ENCODE data around the gene RHBG. TPM values are rescaled to one million over a fixed set of nuclear protein-coding genes. Genes with fewer than 3 reads are reported as not detected.

RHBG gene
- total and polyA plus RNA-seq, 7 donors, result not detected

DNA sequence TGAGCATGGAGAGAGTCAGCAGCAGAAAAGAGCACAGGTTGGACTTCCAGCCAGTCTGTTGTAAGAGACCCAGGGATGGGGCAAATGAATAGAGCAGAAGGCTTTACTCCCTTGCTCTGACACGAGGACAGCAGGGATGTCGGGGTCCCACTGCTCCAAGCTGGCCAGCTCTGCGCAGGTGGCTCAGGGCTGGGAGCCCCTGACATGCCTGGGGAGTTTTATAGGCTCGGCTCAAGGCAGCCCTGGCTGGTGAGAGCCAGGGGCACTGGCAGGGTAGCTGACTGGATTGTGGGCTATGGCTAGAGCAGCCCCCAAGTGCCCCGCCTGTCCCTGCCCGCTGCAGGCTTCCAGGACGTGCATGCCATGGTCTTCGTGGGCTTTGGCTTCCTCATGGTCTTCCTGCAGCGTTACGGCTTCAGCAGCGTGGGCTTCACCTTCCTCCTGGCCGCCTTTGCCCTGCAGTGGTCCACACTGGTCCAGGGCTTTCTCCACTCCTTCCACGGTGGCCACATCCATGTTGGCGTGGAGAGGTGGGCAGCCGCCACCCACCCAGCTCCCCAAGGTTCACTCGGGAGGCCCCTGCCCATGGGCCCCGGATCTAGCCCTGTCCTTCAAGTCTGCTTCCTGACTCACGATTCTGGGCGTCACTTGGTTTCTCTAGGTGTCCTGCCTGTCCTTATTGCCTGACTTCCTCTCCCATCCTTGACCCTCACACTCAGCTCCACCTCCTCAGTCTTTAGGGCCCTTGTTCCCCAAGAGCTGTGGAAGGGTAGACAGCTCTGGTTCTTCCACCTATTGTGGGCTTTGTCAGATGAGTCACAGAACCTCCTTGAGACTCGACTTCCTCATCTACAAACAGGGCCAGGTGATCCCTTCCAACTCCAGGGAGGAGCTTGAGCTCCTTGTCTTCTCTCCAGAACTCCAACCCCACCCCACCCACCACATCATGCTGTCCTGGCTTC, 8.2 kb downstream of the RHBG start:
- Histone ChIP-seq H3K9me3 (no peaks in the 10 kb centered on the region), H3K36me3 (ENCODE audit: insufficient read depth in 1 of 2, low read depth in 1 of 2) (no peaks in the 10 kb centered on the region), H3K27me3 (ENCODE audit: insufficient read depth in 3 of 3, low read length in 2 of 3) (peaks cover 0 to 19% (median 0%) of the 10 kb centered on the region in 3 donors), H3K4me1 (no peaks in the 10 kb centered on the region), H3K4me3 (no peak overlapping the region), H3K27ac (no peak overlapping the region)
- intact Hi-C loops (cut with DNase I), result no loop called here
- TF ChIP-seq, protein P1, sequence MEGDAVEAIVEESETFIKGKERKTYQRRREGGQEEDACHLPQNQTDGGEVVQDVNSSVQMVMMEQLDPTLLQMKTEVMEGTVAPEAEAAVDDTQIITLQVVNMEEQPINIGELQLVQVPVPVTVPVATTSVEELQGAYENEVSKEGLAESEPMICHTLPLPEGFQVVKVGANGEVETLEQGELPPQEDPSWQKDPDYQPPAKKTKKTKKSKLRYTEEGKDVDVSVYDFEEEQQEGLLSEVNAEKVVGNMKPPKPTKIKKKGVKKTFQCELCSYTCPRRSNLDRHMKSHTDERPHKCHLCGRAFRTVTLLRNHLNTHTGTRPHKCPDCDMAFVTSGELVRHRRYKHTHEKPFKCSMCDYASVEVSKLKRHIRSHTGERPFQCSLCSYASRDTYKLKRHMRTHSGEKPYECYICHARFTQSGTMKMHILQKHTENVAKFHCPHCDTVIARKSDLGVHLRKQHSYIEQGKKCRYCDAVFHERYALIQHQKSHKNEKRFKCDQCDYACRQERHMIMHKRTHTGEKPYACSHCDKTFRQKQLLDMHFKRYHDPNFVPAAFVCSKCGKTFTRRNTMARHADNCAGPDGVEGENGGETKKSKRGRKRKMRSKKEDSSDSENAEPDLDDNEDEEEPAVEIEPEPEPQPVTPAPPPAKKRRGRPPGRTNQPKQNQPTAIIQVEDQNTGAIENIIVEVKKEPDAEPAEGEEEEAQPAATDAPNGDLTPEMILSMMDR (IDR thresholded peaks at IDR 0.05), result no peak
- ATAC-seq (peak in 1 of 4 donors; percentile 22), DNase-seq (no peak)
- WGBS, 3 donors, result 72 to 86% (median 76%) methylated on average over 19 to 20 of the region's 20 CpGs

DNA sequence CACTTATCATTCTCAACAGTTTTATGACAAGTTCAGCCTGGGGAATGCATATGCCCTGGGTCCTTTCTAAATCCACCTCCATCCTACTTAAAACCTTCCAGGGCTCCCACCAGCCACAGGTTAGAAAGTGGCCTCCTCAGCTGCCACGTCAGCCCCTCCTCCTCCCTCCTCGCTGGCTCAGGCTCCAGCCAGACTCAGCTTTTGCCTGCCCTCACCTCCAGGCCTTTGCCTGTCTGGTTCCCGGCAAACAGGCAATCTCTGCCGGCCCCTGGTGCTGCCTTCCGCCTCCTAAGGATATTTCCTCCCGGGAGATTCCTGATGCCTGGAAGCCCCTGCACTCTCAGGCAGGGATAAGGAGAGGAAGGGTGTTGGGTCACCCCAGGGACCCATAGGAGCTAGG, 9.5 kb downstream of the RHBG start:
- ATAC-seq (no peak), DNase-seq (no peak)
- Histone ChIP-seq H3K27me3 (ENCODE audit: insufficient read depth in 3 of 3, low read length in 2 of 3) (peaks cover 0 to 7% (median 0%) of the 10 kb centered on the region in 3 donors), H3K9me3 (no peaks in the 10 kb centered on the region), H3K4me1 (no peaks in the 10 kb centered on the region), H3K27ac (no peak overlapping the region), H3K4me3 (no peak overlapping the region), H3K36me3 (ENCODE audit: insufficient read depth in 1 of 2, low read depth in 1 of 2) (no peaks in the 10 kb centered on the region)
- TF ChIP-seq, protein P1 (IDR thresholded peaks at IDR 0.05), result no peak
- intact Hi-C loops (cut with DNase I), result no loop called here
- 64 to 79% (median 71%) methylated on average over 6 of the region's 6 CpGs for WGBS, 3 donors

DNA sequence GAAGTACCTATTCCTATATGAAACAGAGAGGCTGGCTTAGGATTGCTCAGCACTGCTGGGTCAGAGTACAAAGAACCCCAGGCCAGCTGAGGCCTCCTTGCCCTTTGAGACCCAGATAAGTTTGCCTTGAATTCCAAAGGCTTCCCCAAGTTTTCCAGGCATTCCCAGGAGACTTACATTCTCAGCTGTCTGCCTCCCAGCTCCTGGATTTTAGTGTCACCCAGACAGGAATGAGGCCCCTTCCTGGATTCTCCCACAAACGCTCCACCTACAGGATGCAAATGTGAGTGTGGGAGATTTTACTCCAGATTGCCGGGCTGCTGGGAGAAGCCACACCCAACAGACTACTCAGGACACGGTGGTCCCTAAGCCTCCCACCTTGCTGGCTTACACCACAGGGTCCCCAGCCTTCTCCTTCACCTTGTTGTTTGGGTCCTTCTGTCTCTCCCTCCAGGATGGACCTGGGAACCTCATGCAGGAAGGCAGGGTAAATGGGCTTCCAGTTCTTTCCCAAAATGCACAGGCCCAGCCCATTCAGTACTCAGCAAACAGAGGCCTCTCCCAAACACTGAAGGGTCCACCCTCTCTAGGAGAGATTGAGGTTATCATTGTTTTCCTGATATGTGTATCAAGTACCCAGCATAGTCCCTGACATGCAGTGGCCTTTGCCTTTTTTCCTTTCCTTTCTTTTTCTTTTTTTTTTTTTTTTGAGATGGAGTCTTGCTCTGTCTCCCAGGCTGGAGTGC, 10.6 kb downstream of the RHBG start:
- DNase-seq (no peak), ATAC-seq (no peak)
- WGBS, 3 donors, result 47 to 69% (median 65%) methylated on average over 3 of the region's 3 CpGs
- Histone ChIP-seq H3K36me3 (ENCODE audit: insufficient read depth in 1 of 2, low read depth in 1 of 2) (no peaks in the 10 kb centered on the region), H3K27ac (no peak overlapping the region), H3K27me3 (ENCODE audit: insufficient read depth in 3 of 3, low read length in 2 of 3) (peaks cover 0 to 6% (median 0%) of the 10 kb centered on the region in 3 donors), H3K9me3 (no peaks in the 10 kb centered on the region), H3K4me1 (no peaks in the 10 kb centered on the region), H3K4me3 (no peak overlapping the region)
- intact Hi-C loops (cut with DNase I), result no loop called here
- TF ChIP-seq, protein P1 (IDR thresholded peaks at IDR 0.05), result no peak

DNA sequence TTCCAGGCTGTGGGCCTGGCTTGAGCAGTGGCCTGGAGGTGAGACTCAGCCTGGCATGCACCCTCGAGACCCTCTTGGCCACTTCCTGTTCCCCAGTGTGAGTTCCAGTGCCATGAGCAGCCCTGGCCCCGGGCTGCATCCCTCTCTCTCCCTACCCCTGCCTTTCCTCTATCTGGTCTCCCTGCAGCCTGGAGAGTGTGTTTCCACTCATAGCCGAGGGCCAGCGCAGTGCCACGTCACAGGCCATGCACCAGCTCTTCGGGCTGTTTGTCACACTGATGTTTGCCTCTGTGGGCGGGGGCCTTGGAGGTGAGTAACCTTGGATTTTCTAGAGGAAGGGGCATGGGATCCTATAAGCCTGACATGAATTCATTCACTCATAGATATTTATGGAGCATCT, 13.6 kb downstream of the RHBG start:
- Histone ChIP-seq H3K36me3 (ENCODE audit: insufficient read depth in 1 of 2, low read depth in 1 of 2) (no peaks in the 10 kb centered on the region), H3K9me3 (no peaks in the 10 kb centered on the region), H3K27ac (no peak overlapping the region), H3K4me1 (no peaks in the 10 kb centered on the region), H3K27me3 (ENCODE audit: insufficient read depth in 3 of 3, low read length in 2 of 3) (peaks cover 0 to 8% (median 0%) of the 10 kb centered on the region in 3 donors), H3K4me3 (no peak overlapping the region)
- WGBS, 3 donors, result 57 to 65% (median 64%) methylated on average over 7 of the region's 7 CpGs
- intact Hi-C loops (cut with DNase I), result no loop called here
- DNase-seq (no peak), ATAC-seq (peak in 1 of 4 donors; percentile 7)
- TF ChIP-seq, protein P1 (IDR thresholded peaks at IDR 0.05), result no peak

All from psoas muscle (tissue), 8 donors.